GM18508 (cell line): ENCODE measurements around the gene MACC1.
"Not testable (repeated sequence)": the region's sequence is repeated elsewhere in the genome, so short reads cannot be mapped to it uniquely, and the experiment has no call there.

Experiments
- ATAC-seq: cut with Tn5 transposase; IDR thresholded peaks from one replicate; pipeline ENCODE4 v1.9.1; 2021; ENCODE audit warnings: moderate number of reproducible peaks; ENCODE audit not compliant: insufficient read depth, unreplicated experiment

The MACC1 gene

GRCh38 chr7:20208651-20209307, 8.4 kb downstream of the MACC1 start:
- no peak for ATAC-seq

GRCh38 chr7:20207811-20208210, 9.4 kb downstream of the MACC1 start:
- ATAC-seq = not testable (repeated sequence)

- ATAC-seq = no peak
Measured at GRCh38 chr7:20206104-20206896, 10.9 kb downstream of the MACC1 start.

- no peak for ATAC-seq
Measured at GRCh38 chr7:20203316-20203715, 13.9 kb downstream of the MACC1 start.

GRCh38 chr7:20201380-20201779, 15.8 kb downstream of the MACC1 start:
- no peak for ATAC-seq

- ATAC-seq = no peak
Measured at GRCh38 chr7:20200971-20201370, 16.2 kb downstream of the MACC1 start.

GRCh38 chr7:20200361-20200760, 16.8 kb downstream of the MACC1 start:
- peak; percentile 29 for ATAC-seq

- ATAC-seq = peak; percentile 87
Measured at GRCh38 chr7:20199015-20199737, 18.0 kb downstream of the MACC1 start.

GRCh38 chr7:20198260-20198659, 18.9 kb downstream of the MACC1 start:
- ATAC-seq = no peak

GRCh38 chr7:20197837-20198236, 19.3 kb downstream of the MACC1 start:
- ATAC-seq = no peak

GRCh38 chr7:20197125-20197748, 19.9 kb downstream of the MACC1 start:
- ATAC-seq = no peak

- no peak for ATAC-seq
Measured at GRCh38 chr7:20194343-20194995, 22.7 kb downstream of the MACC1 start.

- ATAC-seq = no peak
Measured at GRCh38 chr7:20193873-20194272, 23.3 kb downstream of the MACC1 start.

GRCh38 chr7:20193242-20193777, 23.9 kb downstream of the MACC1 start:
- ATAC-seq = peak; percentile 60

- no peak for ATAC-seq
Measured at GRCh38 chr7:20191391-20191869, 25.8 kb downstream of the MACC1 start.

GRCh38 chr7:20190560-20191390, 26.4 kb downstream of the MACC1 start:
- ATAC-seq = no peak

- ATAC-seq = no peak
Measured at GRCh38 chr7:20189852-20190251, 27.3 kb downstream of the MACC1 start.

GRCh38 chr7:20188567-20188966, 28.6 kb downstream of the MACC1 start:
- no peak for ATAC-seq

GRCh38 chr7:20187850-20188249, 29.3 kb downstream of the MACC1 start:
- not testable (repeated sequence) for ATAC-seq
